ENCODE measurements around the gene NLK. TPM values are rescaled to one million over a fixed set of nuclear protein-coding genes. Genes with fewer than 3 reads are reported as not detected.
A peak's percentile ranks its signal among the peaks of the same experiment; 100 is the strongest.

Gene NLK
- total RNA-seq, 1 donor from 2014 or later, result 17.5 TPM

GRCh38 chr17:28216528-28216927 is 174.1 kb downstream of the NLK start:
- H3K36me3 Mint-ChIP-seq (ENCODE audit: unreplicated experiment), result peaks cover 5% of the 10 kb centered on the region
- no peak for TF ChIP-seq CTCF (IDR thresholded peaks at IDR 0.05)
- peaks cover 4% of the 10 kb centered on the region for H3K4me1 Mint-ChIP-seq (ENCODE audit: unreplicated experiment)
- no peaks in the 10 kb centered on the region for H3K27me3 Mint-ChIP-seq (ENCODE audit: unreplicated experiment)
- DNase-seq (ENCODE audit: extremely low spot score, unreplicated experiment), result peak; percentile 23
- H3K27ac Mint-ChIP-seq (ENCODE audit: unreplicated experiment), result no peak overlapping the region
- H3K9me3 Mint-ChIP-seq (ENCODE audit: unreplicated experiment), result peaks cover 12% of the 10 kb centered on the region
- no peak overlapping the region for H3K4me3 Mint-ChIP-seq (ENCODE audit: unreplicated experiment)

- DNase-seq (ENCODE audit: extremely low spot score, unreplicated experiment), result no peak
- Mint-ChIP-seq H3K27me3 (ENCODE audit: unreplicated experiment) (no peaks in the 10 kb centered on the region), H3K9me3 (ENCODE audit: unreplicated experiment) (no peaks in the 10 kb centered on the region), H3K4me3 (ENCODE audit: unreplicated experiment) (no peak overlapping the region), H3K27ac (ENCODE audit: unreplicated experiment) (no peak overlapping the region), H3K4me1 (ENCODE audit: unreplicated experiment) (peaks cover 4% of the 10 kb centered on the region), H3K36me3 (ENCODE audit: unreplicated experiment) (no peaks in the 10 kb centered on the region)
- TF ChIP-seq CTCF (IDR thresholded peaks at IDR 0.05), result no peak
Measured at GRCh38 chr17:28219771-28220170, 177.3 kb downstream of the NLK start.

- Mint-ChIP-seq H3K4me3 (ENCODE audit: unreplicated experiment) (no peak overlapping the region), H3K27ac (ENCODE audit: unreplicated experiment) (no peak overlapping the region), H3K9me3 (ENCODE audit: unreplicated experiment) (no peaks in the 10 kb centered on the region), H3K4me1 (ENCODE audit: unreplicated experiment) (no peaks in the 10 kb centered on the region), H3K27me3 (ENCODE audit: unreplicated experiment) (no peaks in the 10 kb centered on the region), H3K36me3 (ENCODE audit: unreplicated experiment) (no peaks in the 10 kb centered on the region)
- DNase-seq (ENCODE audit: extremely low spot score, unreplicated experiment), result no peak
- no peak for TF ChIP-seq CTCF (IDR thresholded peaks at IDR 0.05)
Measured at GRCh38 chr17:28221751-28222414, 179.4 kb downstream of the NLK start.

- H3K9me3 Mint-ChIP-seq (ENCODE audit: unreplicated experiment), result no peaks in the 10 kb centered on the region
- H3K4me1 Mint-ChIP-seq (ENCODE audit: unreplicated experiment), result peaks cover 11% of the 10 kb centered on the region
- no peak overlapping the region for H3K27ac Mint-ChIP-seq (ENCODE audit: unreplicated experiment)
- H3K4me3 Mint-ChIP-seq (ENCODE audit: unreplicated experiment), result no peak overlapping the region
- H3K27me3 Mint-ChIP-seq (ENCODE audit: unreplicated experiment), result no peaks in the 10 kb centered on the region
- DNase-seq (ENCODE audit: extremely low spot score, unreplicated experiment), result no peak
- no peaks in the 10 kb centered on the region for H3K36me3 Mint-ChIP-seq (ENCODE audit: unreplicated experiment)
- TF ChIP-seq CTCF (IDR thresholded peaks at IDR 0.05), result no peak
Measured at GRCh38 chr17:28225271-28225670, 182.8 kb downstream of the NLK start.

- Mint-ChIP-seq H3K4me3 (ENCODE audit: unreplicated experiment) (no peak overlapping the region), H3K27me3 (ENCODE audit: unreplicated experiment) (no peaks in the 10 kb centered on the region), H3K36me3 (ENCODE audit: unreplicated experiment) (no peaks in the 10 kb centered on the region), H3K9me3 (ENCODE audit: unreplicated experiment) (no peaks in the 10 kb centered on the region), H3K4me1 (ENCODE audit: unreplicated experiment) (peaks cover 11% of the 10 kb centered on the region), H3K27ac (ENCODE audit: unreplicated experiment) (no peak overlapping the region)
- no peak for DNase-seq (ENCODE audit: extremely low spot score, unreplicated experiment)
- TF ChIP-seq CTCF (IDR thresholded peaks at IDR 0.05), result no peak
Measured at GRCh38 chr17:28225867-28226266, 183.4 kb downstream of the NLK start.
